Astrocyte (in vitro differentiated cells and primary cell): ENCODE results near the gene ETV1. TPM values are rescaled to one million over a fixed set of nuclear protein-coding genes. Genes with fewer than 3 reads are reported as not detected.
A peak's percentile ranks its signal among the peaks of the same experiment; 100 is the strongest.

Experiments used
- DNase-seq: peaks from one replicate; pipeline ENCODE4 v3.0.0-alpha.2; 2010; ENCODE audit warnings: low read depth
- FAIRE-seq: peaks from 2 replicates; lab custom pipeline; 2011; peaks lifted over from hg19 to GRCh38; lab: Jason Lieb, UNC
- H2AFZ ChIP-seq: 2 replicates; pipeline ENCODE4 v1.6.0; 2012; ENCODE audit warnings: low read depth, low read length, inconsistent platforms
- H3K27ac ChIP-seq: 2 replicates; pipeline ENCODE4 v1.5.1; 2011; ENCODE audit warnings: low read depth, low read length, inconsistent platforms
- H3K27me3 ChIP-seq: 2 replicates; pipeline ENCODE4 v1.6.0; 2011; ENCODE audit warnings: low read length, inconsistent platforms; ENCODE audit not compliant: insufficient read depth
- H3K36me3 ChIP-seq: 2 replicates; pipeline ENCODE4 v1.5.1; 2011; ENCODE audit warnings: low read length, inconsistent platforms; ENCODE audit not compliant: insufficient read depth
- H3K4me1 ChIP-seq: 2 replicates; pipeline ENCODE4 v1.5.1; 2011; ENCODE audit warnings: low read length, inconsistent platforms; ENCODE audit not compliant: insufficient read depth
- H3K4me2 ChIP-seq: 2 replicates; pipeline ENCODE4 v1.6.0; 2012; ENCODE audit warnings: low read length, inconsistent platforms
- H3K4me3 ChIP-seq: 2 replicates; pipeline ENCODE4 v1.5.1; 2011; ENCODE audit warnings: low read depth, mild to moderate bottlenecking, low read length, inconsistent platforms; ENCODE audit not compliant: insufficient read depth
- H3K79me2 ChIP-seq: 2 replicates; pipeline ENCODE4 v1.6.0; 2012; ENCODE audit warnings: mild to moderate bottlenecking, low read length, inconsistent platforms; ENCODE audit not compliant: insufficient read depth
- H3K9ac ChIP-seq: 2 replicates; pipeline ENCODE4 v1.6.0; 2012; ENCODE audit warnings: mild to moderate bottlenecking, low read length, inconsistent platforms
- H3K9me3 ChIP-seq: 2 replicates; pipeline ENCODE4 v1.5.1; 2012; ENCODE audit warnings: low read depth, mild to moderate bottlenecking, low read length, inconsistent platforms; ENCODE audit not compliant: insufficient read depth
- H4K20me1 ChIP-seq: 2 replicates; pipeline ENCODE4 v1.6.0; 2012; ENCODE audit warnings: low read length, inconsistent platforms; ENCODE audit not compliant: insufficient read depth
- H3K27ac Mint-ChIP-seq: one replicate; pipeline ENCODE4 v1.8.0; 2021; ENCODE audit warnings: mild to moderate bottlenecking, mixed read lengths; ENCODE audit not compliant: unreplicated experiment
- H3K27me3 Mint-ChIP-seq: one replicate; pipeline ENCODE4 v1.8.0; 2021; ENCODE audit warnings: low read depth, mixed read lengths; ENCODE audit not compliant: unreplicated experiment
- H3K36me3 Mint-ChIP-seq: one replicate; pipeline ENCODE4 v1.8.0; 2021; ENCODE audit warnings: low read depth, mixed read lengths; ENCODE audit not compliant: unreplicated experiment
- H3K4me1 Mint-ChIP-seq: one replicate; pipeline ENCODE4 v1.8.0; 2021; ENCODE audit warnings: low read depth, mixed read lengths; ENCODE audit not compliant: unreplicated experiment
- H3K4me3 Mint-ChIP-seq: one replicate; pipeline ENCODE4 v1.8.0; 2021; ENCODE audit warnings: mild to moderate bottlenecking, moderate library complexity, mixed read lengths; ENCODE audit not compliant: unreplicated experiment
- H3K9me3 Mint-ChIP-seq: one replicate; pipeline ENCODE4 v1.8.0; 2021; ENCODE audit warnings: mild to moderate bottlenecking, mixed read lengths; ENCODE audit not compliant: unreplicated experiment
- CTCF ChIP-seq: IDR thresholded peaks from 2 replicates; pipeline ENCODE4 v1.5.1; 2011; ENCODE audit warnings: low read depth, mild to moderate bottlenecking, inconsistent platforms, low read length, moderate library complexity; ENCODE audit not compliant: insufficient read depth
- EZH2 ChIP-seq: IDR thresholded peaks from 2 replicates; pipeline ENCODE4 v1.6.1; 2012; ENCODE audit warnings: mild to moderate bottlenecking, low read length, inconsistent platforms; ENCODE audit not compliant: insufficient read depth
- total RNA-seq: library from RNA; stranded (reverse); gene quantifications from 2 replicates; pipeline ENCODE4 v1.2.1, GENCODE V29; 2021

Gene ETV1
- total RNA-seq, 1 donor from 2014 or later, result 12.6 TPM

DNA sequence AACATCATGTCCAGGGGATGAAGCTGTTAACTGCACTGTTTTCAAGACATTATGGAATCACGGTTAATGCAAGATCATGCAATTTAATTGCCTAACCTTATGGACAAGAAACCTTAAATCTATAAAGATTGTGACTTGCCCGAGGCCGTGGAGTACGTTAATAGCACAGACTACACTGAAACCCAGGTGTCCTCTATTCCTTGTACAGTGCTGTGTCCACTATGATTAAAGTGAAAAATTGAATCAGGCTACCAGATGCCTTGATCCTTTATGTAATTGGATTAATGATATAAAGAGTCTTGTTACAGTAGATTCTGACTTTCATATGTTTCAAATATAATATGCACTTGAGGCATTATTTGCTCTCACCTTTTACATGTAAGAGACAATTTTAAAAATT, 33.9 kb upstream of the ETV1 start:
- Histone ChIP-seq H3K79me2 (no peaks in the 10 kb centered on the region), H3K4me3 (no peak overlapping the region), H3K4me1 (peaks cover 11% of the 10 kb centered on the region), H3K27ac (no peak overlapping the region), H4K20me1 (no peaks in the 10 kb centered on the region), H3K9ac (no peak overlapping the region), H3K9me3 (no peaks in the 10 kb centered on the region), H3K27me3 (no peaks in the 10 kb centered on the region), H3K4me2 (no peak overlapping the region), H3K36me3 (no peaks in the 10 kb centered on the region), H2AFZ (no peak overlapping the region)
- Mint-ChIP-seq H3K36me3 (peaks cover 2% of the 10 kb centered on the region), H3K27ac (no peak overlapping the region), H3K9me3 (no peaks in the 10 kb centered on the region), H3K27me3 (no peaks in the 10 kb centered on the region), H3K4me3 (no peak overlapping the region), H3K4me1 (peaks cover 3% of the 10 kb centered on the region)
- DNase-seq, result no peak
- TF ChIP-seq EZH2 (no peak), CTCF (no peak)
- FAIRE-seq, result no peak

DNA sequence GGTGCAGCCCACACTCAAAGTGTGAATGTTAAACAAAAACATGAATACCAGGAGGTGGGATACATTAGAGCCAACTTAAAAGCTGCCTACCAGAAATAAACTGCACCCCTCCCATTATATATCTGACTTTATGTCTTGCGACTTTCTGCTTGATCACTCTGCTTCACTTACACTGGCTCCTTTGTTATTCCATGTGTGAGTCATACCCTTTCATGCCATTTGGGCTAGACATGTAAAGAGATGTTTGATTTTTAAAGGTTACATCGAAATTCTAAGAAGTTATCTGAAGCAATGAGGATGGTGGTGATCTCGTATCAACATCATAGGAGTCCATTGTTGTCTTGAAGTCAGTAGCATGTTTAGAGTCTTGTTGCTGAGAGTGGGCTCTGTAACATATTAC, 31.6 kb upstream of the ETV1 start:
- no peaks in the 10 kb centered on the region for H3K27me3 Mint-ChIP-seq
- H3K9me3 Mint-ChIP-seq, result no peaks in the 10 kb centered on the region
- H3K4me1 Mint-ChIP-seq, result peaks cover 14% of the 10 kb centered on the region
- no peak overlapping the region for H3K4me3 Mint-ChIP-seq
- H3K79me2 ChIP-seq, result no peaks in the 10 kb centered on the region
- H3K27ac ChIP-seq, result peak overlapping the region; percentile 49
- H3K36me3 ChIP-seq, result no peaks in the 10 kb centered on the region
- H3K27ac Mint-ChIP-seq, result no peak overlapping the region
- H3K27me3 ChIP-seq, result no peaks in the 10 kb centered on the region
- no peaks in the 10 kb centered on the region for H3K9me3 ChIP-seq
- TF ChIP-seq EZH2 (no peak), CTCF (no peak)
- H3K36me3 Mint-ChIP-seq, result no peaks in the 10 kb centered on the region
- DNase-seq (peak; percentile 79), FAIRE-seq (peak; percentile 71)
- H3K9ac ChIP-seq, result peak overlapping the region; percentile 24
- H2AFZ ChIP-seq, result no peak overlapping the region
- H4K20me1 ChIP-seq, result no peaks in the 10 kb centered on the region
- H3K4me3 ChIP-seq, result no peak overlapping the region
- H3K4me2 ChIP-seq, result peak overlapping the region; percentile 66
- peaks cover 11% of the 10 kb centered on the region for H3K4me1 ChIP-seq

DNA sequence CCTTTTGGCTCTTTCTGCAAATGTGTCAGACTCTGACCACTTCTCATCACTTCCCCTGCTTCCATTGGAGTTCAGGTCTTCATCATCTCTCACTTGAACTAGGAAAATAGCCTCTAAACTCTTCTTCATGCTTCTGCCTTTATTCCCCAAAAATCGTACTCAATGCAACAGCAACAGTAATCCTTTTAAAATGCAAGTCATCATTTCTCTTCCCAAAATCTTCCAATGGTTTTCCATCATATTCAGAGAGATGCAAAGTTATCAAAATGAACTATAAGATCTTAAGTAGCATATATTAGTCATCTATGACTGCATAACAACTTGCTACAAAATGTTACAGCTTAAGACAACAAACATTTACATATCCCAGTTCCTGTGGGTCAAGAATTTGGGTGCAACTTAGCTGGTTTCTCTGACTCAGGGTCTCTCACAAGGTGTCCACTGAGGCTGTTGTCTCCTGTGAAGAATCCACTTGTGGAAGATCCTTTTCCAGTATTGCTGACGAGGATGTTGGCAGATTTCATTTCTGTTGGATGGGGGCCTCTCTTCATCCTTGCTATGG, 31.0 kb upstream of the ETV1 start:
- Histone ChIP-seq H3K9me3 (no peaks in the 10 kb centered on the region), H3K27ac (peak overlapping the region; percentile 49), H3K4me1 (peaks cover 11% of the 10 kb centered on the region), H3K4me3 (no peak overlapping the region), H3K9ac (peak overlapping the region; percentile 24), H2AFZ (no peak overlapping the region), H3K79me2 (no peaks in the 10 kb centered on the region), H3K27me3 (no peaks in the 10 kb centered on the region), H4K20me1 (no peaks in the 10 kb centered on the region), H3K36me3 (no peaks in the 10 kb centered on the region), H3K4me2 (peak overlapping the region; percentile 66)
- peaks cover 14% of the 10 kb centered on the region for H3K4me1 Mint-ChIP-seq
- TF ChIP-seq EZH2 (no peak), CTCF (no peak)
- no peak overlapping the region for H3K27ac Mint-ChIP-seq
- no peaks in the 10 kb centered on the region for H3K36me3 Mint-ChIP-seq
- no peaks in the 10 kb centered on the region for H3K27me3 Mint-ChIP-seq
- DNase-seq (peak; percentile 32), FAIRE-seq (no peak)
- H3K4me3 Mint-ChIP-seq, result no peak overlapping the region
- no peaks in the 10 kb centered on the region for H3K9me3 Mint-ChIP-seq
